Measurements from ENCODE around the gene HSPG2.
"Not testable (repeated sequence)": the region's sequence is repeated elsewhere in the genome, so short reads cannot be mapped to it uniquely, and the experiment has no call there.

Gene HSPG2

DNA sequence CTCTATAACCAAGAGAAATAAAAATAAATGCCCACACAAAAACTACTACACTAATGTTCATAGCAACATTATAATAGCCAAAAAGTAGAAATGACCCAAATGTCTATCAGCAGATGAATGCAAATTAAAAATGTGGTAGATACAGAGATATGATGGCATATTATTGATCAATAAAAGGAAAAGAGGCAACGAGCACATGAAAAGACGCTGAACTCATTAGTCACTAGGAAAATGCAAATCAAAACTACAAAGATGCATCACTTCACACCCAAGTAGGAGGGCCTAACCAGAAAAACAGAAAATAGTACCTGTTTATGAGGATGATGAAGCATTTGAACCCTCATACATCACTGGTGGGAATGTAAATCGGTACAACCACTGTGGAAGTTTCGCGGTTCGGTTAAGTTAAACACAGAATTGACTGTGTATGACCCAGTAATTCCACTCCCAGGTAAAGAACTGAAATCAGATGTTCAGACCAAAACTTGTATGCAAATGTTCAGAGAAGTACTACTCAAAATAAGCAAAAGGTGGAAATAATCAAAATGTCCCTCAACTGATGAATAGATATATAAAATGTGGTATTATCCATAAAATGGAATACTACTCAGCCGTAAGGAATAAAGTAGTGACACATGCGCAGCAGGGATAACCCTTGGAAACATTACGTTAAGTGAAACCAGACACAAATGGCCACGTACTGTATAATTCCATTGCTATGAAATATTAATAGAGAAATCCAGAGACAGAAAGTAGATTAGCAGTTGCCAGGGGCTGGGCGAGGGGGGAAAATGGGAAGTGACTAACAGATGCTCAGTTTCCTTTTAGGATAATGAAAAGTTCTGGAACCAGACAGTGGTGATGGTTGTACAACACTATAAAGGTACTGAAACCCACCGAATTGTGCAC lies 157.2 kb downstream of the HSPG2 start:
- Histone ChIP-seq H3K9ac (ENCODE audit: low read depth in 1 of 2, low read length in 2 of 2) (peak overlapping the region in 1 of 2 donors; percentile 12), H3K9me3 (ENCODE audit: control insufficient read depth in 1 of 2, low read length in 2 of 2) (no peaks in the 10 kb centered on the region), H3K4me3 (ENCODE audit: low read depth in 1 of 2, low read length in 2 of 2) (peak overlapping the region in 1 of 2 donors; percentile 22), H3K27ac (ENCODE audit: low read depth, low read length) (no peak overlapping the region), H3K4me1 (ENCODE audit: control insufficient read depth in 1 of 2, insufficient read depth in 2 of 2, low read length in 2 of 2) (peaks cover 8 to 10% of the 10 kb centered on the region in 2 donors), H3K36me3 (ENCODE audit: control insufficient read depth in 1 of 2, insufficient read depth in 2 of 2, low read length in 2 of 2) (no peaks in the 10 kb centered on the region), H3K27me3 (ENCODE audit: control insufficient read depth in 1 of 2, insufficient read depth in 2 of 2, low read length in 2 of 2) (no peaks in the 10 kb centered on the region)

DNA sequence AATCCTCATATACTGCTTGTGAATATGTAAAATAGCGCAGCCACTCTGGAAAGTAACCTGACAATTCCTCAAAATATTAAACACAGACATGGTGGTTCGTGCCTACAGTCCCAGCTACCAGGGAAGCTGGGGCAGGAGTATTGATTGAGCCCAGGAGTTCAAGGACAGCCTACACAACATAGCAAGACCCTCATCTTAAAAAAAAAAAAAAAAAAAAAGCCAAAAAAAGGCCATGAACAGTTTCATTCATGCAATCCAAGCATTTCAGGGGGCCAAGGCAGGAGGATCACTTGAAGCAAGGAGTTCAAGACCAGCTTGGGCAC lies 158.7 kb downstream of the HSPG2 start:
- no peak overlapping the region for H3K4me3 ChIP-seq (ENCODE audit: low read depth in 1 of 2, low read length in 2 of 2)
- H3K36me3 ChIP-seq (ENCODE audit: control insufficient read depth in 1 of 2, insufficient read depth in 2 of 2, low read length in 2 of 2): no peaks in the 10 kb centered on the region
- peaks cover 10 to 11% of the 10 kb centered on the region in 2 donors for H3K4me1 ChIP-seq (ENCODE audit: control insufficient read depth in 1 of 2, insufficient read depth in 2 of 2, low read length in 2 of 2)
- H3K9ac ChIP-seq (ENCODE audit: low read depth in 1 of 2, low read length in 2 of 2): no peak overlapping the region
- no peaks in the 10 kb centered on the region for H3K9me3 ChIP-seq (ENCODE audit: control insufficient read depth in 1 of 2, low read length in 2 of 2)
- H3K27ac ChIP-seq (ENCODE audit: low read depth, low read length): no peak overlapping the region
- no peaks in the 10 kb centered on the region for H3K27me3 ChIP-seq (ENCODE audit: control insufficient read depth in 1 of 2, insufficient read depth in 2 of 2, low read length in 2 of 2)

- H3K9me3 ChIP-seq (ENCODE audit: control insufficient read depth in 1 of 2, low read length in 2 of 2); H3K27ac ChIP-seq (ENCODE audit: low read depth, low read length); H3K36me3 ChIP-seq (ENCODE audit: control insufficient read depth in 1 of 2, insufficient read depth in 2 of 2, low read length in 2 of 2); H3K4me3 ChIP-seq (ENCODE audit: low read depth in 1 of 2, low read length in 2 of 2); H3K9ac ChIP-seq (ENCODE audit: low read depth in 1 of 2, low read length in 2 of 2); H3K27me3 ChIP-seq (ENCODE audit: control insufficient read depth in 1 of 2, insufficient read depth in 2 of 2, low read length in 2 of 2): not testable (repeated sequence)
- H3K4me1 ChIP-seq (ENCODE audit: control insufficient read depth in 1 of 2, insufficient read depth in 2 of 2, low read length in 2 of 2): peaks cover 10 to 13% of the 10 kb centered on the region in 2 donors
Measured at GRCh38 chr1:21776925-21777324, 160.2 kb downstream of the HSPG2 start.

GRCh38 chr1:21775985-21776562 lies 161.0 kb downstream of the HSPG2 start:
- no peak overlapping the region for H3K27ac ChIP-seq (ENCODE audit: low read depth, low read length)
- no peak overlapping the region for H3K4me3 ChIP-seq (ENCODE audit: low read depth in 1 of 2, low read length in 2 of 2)
- H3K27me3 ChIP-seq (ENCODE audit: control insufficient read depth in 1 of 2, insufficient read depth in 2 of 2, low read length in 2 of 2): no peaks in the 10 kb centered on the region
- peaks cover 5 to 10% of the 10 kb centered on the region in 2 donors for H3K4me1 ChIP-seq (ENCODE audit: control insufficient read depth in 1 of 2, insufficient read depth in 2 of 2, low read length in 2 of 2)
- H3K9me3 ChIP-seq (ENCODE audit: control insufficient read depth in 1 of 2, low read length in 2 of 2): no peaks in the 10 kb centered on the region
- no peaks in the 10 kb centered on the region for H3K36me3 ChIP-seq (ENCODE audit: control insufficient read depth in 1 of 2, insufficient read depth in 2 of 2, low read length in 2 of 2)
- H3K9ac ChIP-seq (ENCODE audit: low read depth in 1 of 2, low read length in 2 of 2): no peak overlapping the region

DNA sequence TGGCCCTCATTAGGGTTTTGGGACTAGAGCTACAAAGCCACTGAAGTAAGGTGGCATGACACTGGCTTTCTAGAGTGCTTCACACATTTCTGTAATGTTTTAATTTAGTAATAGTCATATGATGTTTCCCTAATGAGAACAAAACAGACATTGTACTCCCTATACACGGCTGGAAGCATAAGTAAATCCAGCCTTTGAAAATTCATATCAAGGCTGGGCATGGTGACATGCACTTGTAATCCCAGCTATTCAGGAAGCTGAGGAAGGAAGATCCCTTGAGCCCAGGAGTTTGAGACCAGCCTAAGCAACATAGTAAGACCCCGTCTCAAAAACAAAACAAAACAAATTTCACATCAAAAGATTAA lies 161.6 kb downstream of the HSPG2 start:
- H3K9me3 ChIP-seq (ENCODE audit: control insufficient read depth in 1 of 2, low read length in 2 of 2): no peaks in the 10 kb centered on the region
- H3K4me3 ChIP-seq (ENCODE audit: low read depth in 1 of 2, low read length in 2 of 2): no peak overlapping the region
- H3K4me1 ChIP-seq (ENCODE audit: control insufficient read depth in 1 of 2, insufficient read depth in 2 of 2, low read length in 2 of 2): peaks cover 5 to 10% of the 10 kb centered on the region in 2 donors
- no peaks in the 10 kb centered on the region for H3K27me3 ChIP-seq (ENCODE audit: control insufficient read depth in 1 of 2, insufficient read depth in 2 of 2, low read length in 2 of 2)
- no peaks in the 10 kb centered on the region for H3K36me3 ChIP-seq (ENCODE audit: control insufficient read depth in 1 of 2, insufficient read depth in 2 of 2, low read length in 2 of 2)
- H3K27ac ChIP-seq (ENCODE audit: low read depth, low read length): no peak overlapping the region
- no peak overlapping the region for H3K9ac ChIP-seq (ENCODE audit: low read depth in 1 of 2, low read length in 2 of 2)

DNA sequence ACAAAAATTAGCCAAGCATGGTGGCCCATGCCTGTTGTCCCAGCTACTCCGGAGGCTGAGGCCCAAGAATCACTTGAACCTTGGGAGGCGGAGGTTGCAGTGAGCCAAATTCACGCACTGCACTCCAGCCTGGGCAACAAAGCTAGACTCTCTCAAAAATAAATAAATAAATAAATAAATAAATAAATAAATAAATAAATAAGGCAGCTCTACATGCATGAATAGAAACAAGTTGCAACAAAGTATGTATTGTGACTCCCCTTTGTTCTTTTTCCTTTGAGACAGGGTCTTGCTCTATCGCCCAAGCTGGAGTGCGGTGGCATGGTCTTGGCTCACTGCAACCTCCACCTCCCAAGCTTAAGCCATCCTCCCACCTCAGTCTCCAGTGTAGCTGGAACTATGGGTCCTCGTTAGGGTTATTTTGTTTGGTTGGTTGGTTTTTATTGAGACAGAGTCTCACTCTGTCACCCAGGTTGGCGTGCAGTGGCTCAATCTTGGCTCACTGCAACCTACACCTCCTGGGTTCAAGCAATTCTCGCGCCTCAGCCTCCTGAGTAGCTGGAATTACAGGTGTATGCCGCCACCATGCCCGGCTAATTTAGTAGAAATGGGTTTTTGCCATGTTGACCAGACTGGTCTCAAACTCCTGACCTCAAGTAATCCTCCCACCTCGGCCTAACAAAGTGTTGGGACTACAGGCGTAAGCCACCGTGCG lies 162.1 kb downstream of the HSPG2 start:
- no peaks in the 10 kb centered on the region for H3K36me3 ChIP-seq (ENCODE audit: control insufficient read depth in 1 of 2, insufficient read depth in 2 of 2, low read length in 2 of 2)
- H3K27ac ChIP-seq (ENCODE audit: low read depth, low read length): no peak overlapping the region
- H3K9ac ChIP-seq (ENCODE audit: low read depth in 1 of 2, low read length in 2 of 2): no peak overlapping the region
- H3K9me3 ChIP-seq (ENCODE audit: control insufficient read depth in 1 of 2, low read length in 2 of 2): no peaks in the 10 kb centered on the region
- no peaks in the 10 kb centered on the region for H3K27me3 ChIP-seq (ENCODE audit: control insufficient read depth in 1 of 2, insufficient read depth in 2 of 2, low read length in 2 of 2)
- H3K4me3 ChIP-seq (ENCODE audit: low read depth in 1 of 2, low read length in 2 of 2): no peak overlapping the region
- peaks cover 5 to 6% of the 10 kb centered on the region in 2 donors for H3K4me1 ChIP-seq (ENCODE audit: control insufficient read depth in 1 of 2, insufficient read depth in 2 of 2, low read length in 2 of 2)

DNA sequence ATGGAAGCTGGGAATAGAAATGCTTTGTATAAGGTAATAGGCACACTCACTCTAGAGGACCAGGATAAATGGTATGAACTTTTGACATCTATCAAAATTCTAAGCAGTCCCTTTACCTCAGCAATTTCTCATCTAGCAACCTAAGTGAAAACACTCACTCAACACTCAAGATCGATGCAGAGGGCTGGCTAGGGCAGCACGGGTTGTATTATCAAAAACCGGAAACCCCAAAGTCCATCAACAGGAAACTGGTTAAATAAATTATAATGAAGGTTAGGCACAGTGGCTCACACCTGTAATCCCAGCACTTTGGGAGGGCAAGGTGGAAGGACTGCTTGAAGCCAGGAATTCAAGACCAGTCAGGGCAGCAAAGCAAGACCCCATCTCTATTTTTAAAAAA lies 163.5 kb downstream of the HSPG2 start:
- no peak overlapping the region for H3K27ac ChIP-seq (ENCODE audit: low read depth, low read length)

More for the DNA sequence above, 163.5 kb downstream of the HSPG2 start:
- Histone ChIP-seq H3K36me3 (ENCODE audit: control insufficient read depth in 1 of 2, insufficient read depth in 2 of 2, low read length in 2 of 2) (no peaks in the 10 kb centered on the region), H3K27me3 (ENCODE audit: control insufficient read depth in 1 of 2, insufficient read depth in 2 of 2, low read length in 2 of 2) (no peaks in the 10 kb centered on the region), H3K4me3 (ENCODE audit: low read depth in 1 of 2, low read length in 2 of 2) (no peak overlapping the region), H3K9me3 (ENCODE audit: control insufficient read depth in 1 of 2, low read length in 2 of 2) (no peaks in the 10 kb centered on the region), H3K9ac (ENCODE audit: low read depth in 1 of 2, low read length in 2 of 2) (no peak overlapping the region), H3K4me1 (ENCODE audit: control insufficient read depth in 1 of 2, insufficient read depth in 2 of 2, low read length in 2 of 2) (peaks cover 3 to 5% of the 10 kb centered on the region in 2 donors)
